H9 (cell line): Measurements from ENCODE around the gene ATG2A. TPM values are rescaled to one million over a fixed set of nuclear protein-coding genes. Genes with fewer than 3 reads are reported as not detected.

ENCODE experiments used
- DNase-seq: peaks from one replicate; pipeline ENCODE4 v3.0.0-alpha.2; 2017
- H2AFZ ChIP-seq: one replicate; pipeline ENCODE4 v1.6.1; 2013; ENCODE audit warnings: mild to moderate bottlenecking, low read length, control low read depth, moderate library complexity
- H2AK5ac ChIP-seq: 2 replicates; pipeline ENCODE4 v1.6.1; 2013; ENCODE audit warnings: low read length, control low read depth, mixed read lengths; ENCODE audit not compliant: insufficient read length
- H2BK120ac ChIP-seq: one replicate; pipeline ENCODE4 v1.6.1; 2013; ENCODE audit warnings: low read depth, mild to moderate bottlenecking, low read length, control low read depth, inconsistent platforms; ENCODE audit not compliant: poor library complexity, severe bottlenecking
- H2BK12ac ChIP-seq: 2 replicates; pipeline ENCODE4 v1.6.1; 2013; ENCODE audit warnings: low read length, control low read depth, mixed read lengths, low read depth; ENCODE audit not compliant: insufficient read length
- H2BK15ac ChIP-seq: 2 replicates; pipeline ENCODE4 v1.6.1; 2013; ENCODE audit warnings: low read depth, low read length, control low read depth
- H2BK20ac ChIP-seq: one replicate; pipeline ENCODE4 v1.6.1; 2013; ENCODE audit warnings: low read depth, mild to moderate bottlenecking, low read length, control low read depth, inconsistent platforms; ENCODE audit not compliant: poor library complexity, severe bottlenecking
- H2BK5ac ChIP-seq: 2 replicates; pipeline ENCODE4 v1.6.1; 2013; ENCODE audit warnings: low read length, control low read depth, mixed read lengths; ENCODE audit not compliant: insufficient read length
- H3K14ac ChIP-seq: 2 replicates; pipeline ENCODE4 v1.6.1; 2013; ENCODE audit warnings: low read length, control low read depth; ENCODE audit not compliant: insufficient read depth
- H3K18ac ChIP-seq: 2 replicates; pipeline ENCODE4 v1.6.1; 2013; ENCODE audit warnings: low read depth, mild to moderate bottlenecking, mixed read lengths, low read length, control low read depth; ENCODE audit not compliant: insufficient read length
- H3K23ac ChIP-seq: 2 replicates; pipeline ENCODE4 v1.6.1; 2013; ENCODE audit warnings: low read length, control low read depth, mixed read lengths, low read depth; ENCODE audit not compliant: insufficient read length
- H3K23me2 ChIP-seq: 2 replicates; pipeline ENCODE4 v1.6.1; 2013; ENCODE audit warnings: low read depth, mild to moderate bottlenecking, mixed read lengths, low read length, control low read depth; ENCODE audit not compliant: insufficient read length, poor library complexity, severe bottlenecking
- H3K27ac ChIP-seq: 2 replicates; pipeline ENCODE4 v1.5.1; 2013; ENCODE audit warnings: low read length, control low read depth, mixed read lengths, low read depth; ENCODE audit not compliant: insufficient read length
- H3K27me3 ChIP-seq: 2 replicates; pipeline ENCODE4 v1.6.1; 2013; ENCODE audit warnings: low read length, control low read depth, inconsistent platforms; ENCODE audit not compliant: insufficient read depth
- H3K4ac ChIP-seq: 2 replicates; pipeline ENCODE4 v1.6.1; 2013; ENCODE audit warnings: low read depth, mild to moderate bottlenecking, control low read depth, inconsistent platforms, low read length, moderate library complexity
- H3K4me1 ChIP-seq: 2 replicates; pipeline ENCODE4 v1.6.1; 2013; ENCODE audit warnings: low read length, control low read depth, inconsistent platforms; ENCODE audit not compliant: insufficient read depth
- H3K4me2 ChIP-seq: 2 replicates; pipeline ENCODE4 v1.6.1; 2013; ENCODE audit warnings: low read length, control low read depth, mixed read lengths; ENCODE audit not compliant: insufficient read length, insufficient read depth
- H3K56ac ChIP-seq: 2 replicates; pipeline ENCODE4 v1.6.1; 2013; ENCODE audit warnings: low read depth, mild to moderate bottlenecking, mixed read lengths, low read length, control low read depth; ENCODE audit not compliant: insufficient read length
- H3K79me1 ChIP-seq: 2 replicates; pipeline ENCODE4 v1.6.1; 2013; ENCODE audit warnings: low read depth, mild to moderate bottlenecking, moderate library complexity, low read length, control low read depth, inconsistent platforms; ENCODE audit not compliant: insufficient read depth, poor library complexity, severe bottlenecking
- H3K79me2 ChIP-seq: 2 replicates; pipeline ENCODE4 v1.6.1; 2013; ENCODE audit warnings: low read length, control low read depth, inconsistent platforms; ENCODE audit not compliant: insufficient read depth
- H3K9ac ChIP-seq: 2 replicates; pipeline ENCODE4 v1.6.1; 2013; ENCODE audit warnings: low read length, control low read depth, mixed read lengths; ENCODE audit not compliant: insufficient read length; ENCODE audit errors: extremely low read depth
- H3K9me3 ChIP-seq: one replicate; pipeline ENCODE4 v1.6.1; 2013; ENCODE audit warnings: low read depth, low read length, inconsistent platforms; ENCODE audit not compliant: control insufficient read depth
- H3T11ph ChIP-seq: one replicate; pipeline ENCODE4 v1.6.1; 2013; ENCODE audit warnings: mild to moderate bottlenecking, low read length, control low read depth, inconsistent platforms
- H4K20me1 ChIP-seq: one replicate; pipeline ENCODE4 v1.6.1; 2013; ENCODE audit not compliant: control insufficient read depth, insufficient read length, insufficient read depth
- H4K5ac ChIP-seq: 2 replicates; pipeline ENCODE4 v1.6.1; 2013; ENCODE audit warnings: low read depth, mild to moderate bottlenecking, mixed read lengths, low read length, control low read depth; ENCODE audit not compliant: insufficient read length
- H4K8ac ChIP-seq: replicated peaks from 2 replicates; pipeline ENCODE4 v1.6.1; 2013; ENCODE audit warnings: low read length, control low read depth, mixed read lengths, low read depth; ENCODE audit not compliant: insufficient read length
- H4K91ac ChIP-seq: 2 replicates; pipeline ENCODE4 v1.6.1; 2013; ENCODE audit warnings: low read depth, mild to moderate bottlenecking, moderate library complexity, mixed read lengths, low read length, control low read depth; ENCODE audit not compliant: insufficient read length
- H3K27ac Mint-ChIP-seq, 3 experiments: 2 replicates in 2 of 3; 3 replicates in 1 of 3; pipeline ENCODE4 v1.8.0; 2020 to 2021; ENCODE audit warnings: mixed read lengths in 3 of 3, mild to moderate bottlenecking in 1 of 3, moderate library complexity in 1 of 3
- H3K27me3 Mint-ChIP-seq: 2 replicates; pipeline ENCODE4 v1.8.0; 2021; ENCODE audit warnings: low read depth, mild to moderate bottlenecking, moderate library complexity, mixed read lengths
- H3K36me3 Mint-ChIP-seq, 3 experiments: 2 replicates in 2 of 3; 3 replicates in 1 of 3; pipeline ENCODE4 v1.8.0; 2020 to 2021; ENCODE audit warnings: low read depth in 3 of 3, mixed read lengths in 3 of 3; ENCODE audit not compliant: insufficient read depth in 1 of 3
- H3K4me1 Mint-ChIP-seq, 2 experiments: 2 replicates each; pipeline ENCODE4 v1.8.0; 2020; ENCODE audit warnings: mixed read lengths in 2 of 2
- H3K4me3 Mint-ChIP-seq, 2 experiments: 2 replicates in 1 of 2; 3 replicates in 1 of 2; pipeline ENCODE4 v1.8.0; 2020 to 2021; ENCODE audit warnings: mild to moderate bottlenecking in 2 of 2, mixed read lengths in 2 of 2, moderate library complexity in 1 of 2
- H3K9me3 Mint-ChIP-seq, 2 experiments: 2 replicates in 1 of 2; 3 replicates in 1 of 2; pipeline ENCODE4 v1.8.0; 2020; ENCODE audit warnings: mild to moderate bottlenecking in 2 of 2, mixed read lengths in 2 of 2, moderate library complexity in 1 of 2
- CTCF ChIP-seq: fragments of 200-600 bp; sonication (generic); conservative IDR thresholded peaks from 3 replicates; pipeline ENCODE4 v1.8.0; 2021; ENCODE audit warnings: antibody characterized with exemption, mild to moderate bottlenecking
- WGBS: extraction: QIAGEN DNeasy Blood & Tissue Kit; methylation state at CpG from one replicate; pipeline ENCODE4 v1.1.7; 2013; ENCODE audit warnings: missing lambda C conversion rate, low lambda C conversion rate, mixed read lengths; ENCODE audit not compliant: insufficient read length; ENCODE audit errors: extremely low coverage; 5-methylcytosine and 5-hydroxymethylcytosine counted together
- total RNA-seq: library from RNA; stranded (reverse); gene quantifications from 2 replicates; pipeline ENCODE4 v1.2.1, GENCODE V29; 2021

The ATG2A gene
- total RNA-seq, 1 experiment from 2014 or later = 21.3 TPM

DNA sequence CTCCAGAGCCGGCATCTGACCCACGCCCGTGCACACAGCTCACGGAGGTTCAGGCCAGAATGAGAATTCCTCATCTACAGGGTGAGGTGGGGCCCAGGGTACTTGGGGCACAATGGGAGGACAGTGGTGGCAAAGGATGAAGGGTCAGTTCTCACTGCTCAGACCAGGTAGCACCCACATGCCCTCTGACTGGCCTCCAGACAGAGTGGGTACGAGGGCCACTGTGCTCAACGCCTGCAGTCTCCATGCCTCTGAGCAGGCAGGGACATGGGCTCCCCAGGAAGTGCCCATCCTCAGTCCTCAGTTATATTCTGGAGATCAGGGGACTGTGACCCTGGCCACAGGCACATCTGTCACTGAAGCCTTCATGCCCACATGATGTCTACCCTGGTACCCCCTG lies 59.5 kb downstream of the ATG2A start:
- Histone ChIP-seq H3K4ac (no peak overlapping the region), H4K8ac (no peak overlapping the region), H2BK120ac (no peak overlapping the region), H3K14ac (no peak overlapping the region), H3K79me2 (no peaks in the 10 kb centered on the region), H2AFZ (no peak overlapping the region), H3K9me3 (no peaks in the 10 kb centered on the region), H3K27ac (no peak overlapping the region), H2BK5ac (no peak overlapping the region), H3T11ph (no peak overlapping the region), H2AK5ac (no peak overlapping the region), H3K18ac (no peak overlapping the region), H2BK12ac (no peak overlapping the region), H2BK15ac (no peak overlapping the region), H4K91ac (no peak overlapping the region), H3K79me1 (no peaks in the 10 kb centered on the region), H3K27me3 (no peaks in the 10 kb centered on the region), H3K23me2 (no peaks in the 10 kb centered on the region), H4K20me1 (no peaks in the 10 kb centered on the region), H3K56ac (no peak overlapping the region), H4K5ac (no peak overlapping the region), H2BK20ac (no peak overlapping the region), H3K23ac (no peak overlapping the region), H3K9ac (no peak overlapping the region), H3K4me1 (no peaks in the 10 kb centered on the region; the same call in 1 of the 2 replicates), H3K4me2 (no peak overlapping the region)
- peaks cover 9% of the 10 kb centered on the region in 2 experiments; a peak in 3 of 4 replicates for H3K4me1 Mint-ChIP-seq
- H3K27me3 Mint-ChIP-seq = no peaks in the 10 kb centered on the region
- no CpG with 5 or more reads among the region's 6 CpGs for WGBS
- TF ChIP-seq CTCF = no peak
- no peak for DNase-seq
- no peaks in the 10 kb centered on the region for H3K9me3 Mint-ChIP-seq
- H3K4me3 Mint-ChIP-seq = no peak overlapping the region; a peak in 1 of 5 replicates
- H3K36me3 Mint-ChIP-seq = peaks cover 2 to 17% (median 11%) of the 10 kb centered on the region in 3 experiments; a peak in 6 of 7 replicates
- no peak overlapping the region for H3K27ac Mint-ChIP-seq
